Measurements from ENCODE around the gene TRAPPC5. TPM values are rescaled to one million over a fixed set of nuclear protein-coding genes. Genes with fewer than 3 reads are reported as not detected.

Gene TRAPPC5
- total and polyA plus RNA-seq, 4 donors: 29.8 to 224 (median 125) TPM

DNA sequence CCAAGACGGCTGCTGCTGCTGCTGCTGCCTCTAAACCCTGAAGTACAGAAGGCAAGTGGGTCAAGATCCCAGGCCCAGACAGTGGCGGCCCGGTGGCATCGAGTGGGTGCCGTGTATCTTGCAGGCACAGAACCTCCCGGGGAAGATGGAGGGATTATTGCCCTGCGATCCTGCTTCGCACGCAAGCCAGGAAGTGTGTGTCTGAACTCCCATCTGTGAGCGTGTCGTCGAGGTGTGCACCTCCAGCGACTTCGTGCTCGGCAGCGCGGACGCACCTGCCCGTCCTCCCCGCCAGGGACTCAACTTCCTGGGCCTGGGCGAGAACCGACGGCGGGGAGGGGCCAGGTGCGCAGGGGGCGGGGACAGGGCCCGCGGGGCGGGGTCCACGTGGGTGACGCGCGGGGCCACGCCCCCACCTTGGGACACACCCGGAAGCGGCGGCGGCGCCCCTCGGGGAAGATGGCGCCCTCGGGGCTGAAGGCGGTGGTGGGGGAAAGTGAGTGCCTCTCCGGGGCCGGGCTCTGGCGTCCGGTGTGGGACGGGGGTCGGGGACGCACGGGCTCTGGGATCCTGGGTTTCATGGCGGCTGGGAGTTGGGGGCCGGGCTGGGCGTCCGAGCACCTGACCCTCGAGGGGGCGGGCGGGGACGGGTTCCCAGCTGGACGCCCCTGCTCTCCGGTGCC lies 43.8 kb upstream of the TRAPPC5 start, which contains the start of gene STXBP2:
Gene STXBP2, plus strand, starts transcription at position 420 of the 683 bp plus-strand sequence. Its CDS starts 40 bp downstream, at position 460.
- ATAC-seq (ENCODE audit: insufficient read depth, low FRiP score): peak; percentile 93

GRCh38 chr19:7637374-7638256 lies 43.0 kb upstream of the TRAPPC5 start:
- peak overlapping the region in 1 of 2 donors; percentile 86 for H3K27ac ChIP-seq (ENCODE audit: low read depth in 1 of 2, low read length in 1 of 2)

More for the DNA sequence above, 43.8 kb upstream of the TRAPPC5 start, which contains the start of gene STXBP2:
- peak within 1 kb of the TSS; percentile 1 to 37 for H3K9ac ChIP-seq (ENCODE audit: insufficient read depth in 1 of 2, low read length in 2 of 2)
- peaks cover 0 to 2% (median 0%) of the 10 kb centered on the region in 4 donors for H3K9me3 ChIP-seq (ENCODE audit: control insufficient read depth in 4 of 4, insufficient read depth in 3 of 4, low read length in 3 of 4)
- H3K27ac ChIP-seq (ENCODE audit: low read depth in 1 of 2, low read length in 1 of 2): peak within 1 kb of the TSS in 1 of 2 donors; percentile 86
- 4 to 7% methylated on average over 43 to 61 of the region's 61 CpGs for WGBS, 2 donors
- H3K36me3 ChIP-seq (ENCODE audit: control insufficient read depth in 4 of 4, insufficient read depth in 4 of 4, low read length in 4 of 4): peaks cover 0 to 12% (median 3%) of the 10 kb centered on the region in 4 donors
- no peak for TF ChIP-seq CTCF (IDR thresholded peaks at IDR 0.05; ENCODE audit: control extremely low read depth, extremely low read depth)
- peak; percentile 33 to 76 (median 59) for DNase-seq
- H3K4me1 ChIP-seq (ENCODE audit: control insufficient read depth in 5 of 5, insufficient read depth in 5 of 5, low read length in 5 of 5): peaks cover 0 to 12% (median 0%) of the 10 kb centered on the region in 5 donors
- H3K4me3 ChIP-seq: peak within 1 kb of the TSS; percentile 51
- H3K27me3 ChIP-seq (ENCODE audit: control insufficient read depth in 3 of 3, insufficient read depth in 3 of 3, low read length in 2 of 3): peaks cover 0 to 3% (median 0%) of the 10 kb centered on the region in 3 donors

GRCh38 chr19:7638802-7639465 lies 41.7 kb upstream of the TRAPPC5 start:
- TF ChIP-seq CTCF (IDR thresholded peaks at IDR 0.05; ENCODE audit: control extremely low read depth, extremely low read depth): no peak
- Histone ChIP-seq H3K36me3 (ENCODE audit: control insufficient read depth in 4 of 4, insufficient read depth in 4 of 4, low read length in 4 of 4) (peaks cover 0 to 10% (median 3%) of the 10 kb centered on the region in 4 donors), H3K4me3 (no peak overlapping the region)

More at GRCh38 chr19:7637374-7638256, 43.0 kb upstream of the TRAPPC5 start:
- TF ChIP-seq CTCF (IDR thresholded peaks at IDR 0.05; ENCODE audit: control extremely low read depth, extremely low read depth): no peak
- DNase-seq (no peak), ATAC-seq (ENCODE audit: insufficient read depth, low FRiP score) (peak; percentile 70)
- Histone ChIP-seq H3K27me3 (ENCODE audit: control insufficient read depth in 3 of 3, insufficient read depth in 3 of 3, low read length in 2 of 3) (peaks cover 0 to 3% (median 0%) of the 10 kb centered on the region in 3 donors), H3K9ac (ENCODE audit: insufficient read depth in 1 of 2, low read length in 2 of 2) (peak overlapping the region; percentile 1 to 37), H3K36me3 (ENCODE audit: control insufficient read depth in 4 of 4, insufficient read depth in 4 of 4, low read length in 4 of 4) (peaks cover 0 to 9% (median 3%) of the 10 kb centered on the region in 4 donors), H3K4me1 (ENCODE audit: control insufficient read depth in 5 of 5, insufficient read depth in 5 of 5, low read length in 5 of 5) (peaks cover 0 to 12% (median 0%) of the 10 kb centered on the region in 5 donors), H3K4me3 (peak overlapping the region; percentile 51), H3K9me3 (ENCODE audit: control insufficient read depth in 4 of 4, insufficient read depth in 3 of 4, low read length in 3 of 4) (peaks cover 0 to 2% (median 0%) of the 10 kb centered on the region in 4 donors)
- 26 to 29% methylated on average over 30 of the region's 30 CpGs for WGBS, 2 donors

More at GRCh38 chr19:7638802-7639465, 41.7 kb upstream of the TRAPPC5 start:
- Histone ChIP-seq H3K4me1 (ENCODE audit: control insufficient read depth in 5 of 5, insufficient read depth in 5 of 5, low read length in 5 of 5) (peaks cover 0 to 16% (median 0%) of the 10 kb centered on the region in 5 donors), H3K27ac (ENCODE audit: low read depth in 1 of 2, low read length in 1 of 2) (no peak overlapping the region), H3K9me3 (ENCODE audit: control insufficient read depth in 4 of 4, insufficient read depth in 3 of 4, low read length in 3 of 4) (peaks cover 0 to 2% (median 0%) of the 10 kb centered on the region in 4 donors), H3K9ac (ENCODE audit: insufficient read depth in 1 of 2, low read length in 2 of 2) (no peak overlapping the region), H3K27me3 (ENCODE audit: control insufficient read depth in 3 of 3, insufficient read depth in 3 of 3, low read length in 2 of 3) (peaks cover 0 to 3% (median 0%) of the 10 kb centered on the region in 3 donors)
- WGBS, 2 donors: 73 to 87% methylated on average over 12 of the region's 12 CpGs
- no peak for ATAC-seq (ENCODE audit: insufficient read depth, low FRiP score)
- DNase-seq: no peak

Data from lung (tissue), 12 donors.